Esophagus muscularis mucosa (tissue), 4 donors: ENCODE data around the gene IGF1R. TPM values are rescaled to one million over a fixed set of nuclear protein-coding genes. Genes with fewer than 3 reads are reported as not detected.

Experiments used
- DNase-seq: peaks from one replicate; pipeline ENCODE4 v3.0.0-alpha.2; 2017; ENCODE audit errors: extremely low spot score
- H3K27ac ChIP-seq, 4 donors: fragments of 200-600 bp; sonication (generic); replicated peaks in 1 of 4; 1 replicate in 3 of 4; 2 replicates in 1 of 4; pipeline ENCODE4 v1.5.1; 2016 to 2019; ENCODE audit warnings: mild to moderate bottlenecking in 1 of 4
- H3K27me3 ChIP-seq, 4 donors: fragments of 200-600 bp; sonication (generic); one replicate each; pipeline versions ENCODE4 v1.5.1 to v1.6.0; 2016 to 2019
- H3K36me3 ChIP-seq, 4 donors: fragments of 200-600 bp; sonication (generic); one replicate each; pipeline ENCODE4 v1.5.1; 2016 to 2019
- H3K4me1 ChIP-seq, 4 donors: fragments of 200-600 bp; sonication (generic); one replicate each; pipeline ENCODE4 v1.5.1; 2016 to 2019
- H3K4me3 ChIP-seq, 4 donors: fragments of 200-600 bp; sonication (generic); 1 replicate in 2 of 4; 2 replicates in 2 of 4; pipeline ENCODE4 v1.5.1; 2016 to 2019; ENCODE audit warnings: mild to moderate bottlenecking in 4 of 4, moderate library complexity in 1 of 4
- H3K9me3 ChIP-seq, 4 donors: fragments of 200-600 bp; sonication (generic); 1 replicate in 3 of 4; 2 replicates in 1 of 4; pipeline ENCODE4 v1.5.1; 2016 to 2019
- CTCF ChIP-seq, 3 experiments: fragments of 200-600 bp in 2 of 3; fragments of 450-650 bp in 1 of 3; sonication (generic) in 2 of 3; IDR thresholded peaks; one replicate each; pipeline ENCODE4 v1.5.1; 2017 to 2019; ENCODE audit warnings: antibody characterized with exemption in 3 of 3, mild to moderate bottlenecking in 2 of 3, moderate library complexity in 1 of 3
- EP300 ChIP-seq: sonication (generic); formaldehyde crosslinking; IDR thresholded peaks from one replicate; pipeline ENCODE4 v1.6.1; 2017; ENCODE audit warnings: antibody characterized with exemption
- POLR2A ChIP-seq: fragments of 450-650 bp; IDR thresholded peaks from one replicate; pipeline ENCODE4 v1.6.1; 2017; ENCODE audit warnings: antibody characterized with exemption, moderate library complexity, mild to moderate bottlenecking, low read depth
- POLR2AphosphoS5 ChIP-seq, 2 donors: sonication (generic); formaldehyde crosslinking; IDR thresholded peaks; one replicate each; pipeline ENCODE4 v1.6.1; 2017; ENCODE audit warnings: antibody characterized with exemption in 2 of 2
- WGBS: methylation state at CpG from one replicate; pipeline ENCODE4 v1.1.5; 2018; 5-methylcytosine and 5-hydroxymethylcytosine counted together
- intact Hi-C: fragments of 100-400 bp; cut with DNase I; formaldehyde crosslinking; loops from one replicate; pipeline ENCODE4 v1.15.1; 2023
- total RNA-seq, 4 donors: library from RNA; depleted of rRNA; stranded (reverse); fragments of >200 nt; gene quantifications; one replicate each; pipeline versions ENCODE4 v1.1.0 to v1.2.1, GENCODE V29; 2016

IGF1R gene
- total RNA-seq, 4 donors from 2014 or later: 33.6 to 95.3 (median 49.7) TPM

DNA sequence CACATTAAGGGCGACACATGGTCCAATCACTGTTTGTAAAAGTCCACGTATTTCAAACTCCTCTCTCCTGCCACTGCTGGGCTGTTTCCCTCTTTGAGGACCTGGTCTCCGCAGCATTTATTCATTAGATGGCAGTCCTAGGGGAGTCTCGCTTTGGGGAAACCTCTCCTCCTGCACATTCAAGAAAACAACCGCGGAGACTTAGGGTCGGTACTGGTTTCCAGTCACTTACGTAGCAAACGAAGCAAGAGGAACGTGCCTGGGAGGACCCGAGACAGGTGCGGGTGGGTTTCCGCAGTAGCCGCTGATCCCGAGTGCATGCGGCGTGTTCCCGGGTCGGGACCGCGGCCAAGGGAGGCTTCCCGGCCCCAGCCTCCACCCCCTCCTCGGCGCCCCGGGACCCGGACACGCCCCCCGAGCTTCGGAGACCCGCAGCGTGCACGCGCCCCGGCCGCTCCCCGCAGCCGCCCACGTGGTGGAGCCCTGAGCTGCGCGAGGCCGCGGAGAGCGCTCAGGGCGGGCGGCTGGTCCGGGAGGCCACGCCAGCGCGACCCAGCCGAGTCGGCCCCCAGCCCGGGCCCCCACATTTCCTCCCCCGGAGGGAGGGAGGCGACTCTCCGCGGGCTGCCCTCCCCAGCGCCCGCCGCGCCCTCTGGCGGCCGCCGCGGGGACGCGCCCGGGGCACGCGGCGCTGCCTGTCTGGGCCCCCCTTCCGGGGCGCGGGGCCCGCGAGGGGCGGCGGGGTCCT lies 1.1 kb upstream of the IGF1R start:
- intact Hi-C loops: loop anchor here (2.0 to 10.0 kb wide), 4 partner anchors 98 to 430 kb away; no protein-coding TSS in a partner anchor
- WGBS: 0% methylated on average over 7 of the region's 77 CpGs
- no peaks in the 10 kb centered on the region for H3K27me3 ChIP-seq
- H3K9me3 ChIP-seq: no peaks in the 10 kb centered on the region
- H3K4me3 ChIP-seq: peak overlapping the region; percentile 74 to 94 (median 86)
- H3K36me3 ChIP-seq: no peaks in the 10 kb centered on the region
- peaks cover 0 to 25% (median 16%) of the 10 kb centered on the region in 4 donors for H3K4me1 ChIP-seq
- peak overlapping the region; percentile 90 to 97 (median 94) for H3K27ac ChIP-seq
- peak; percentile 92 for DNase-seq
- TF ChIP-seq EP300: no peak
- no peak for TF ChIP-seq POLR2A
- peak in 1 of 2 donors; percentile 17 for TF ChIP-seq POLR2AphosphoS5 (IDR thresholded peaks at IDR 0.05)
- TF ChIP-seq CTCF (IDR thresholded peaks at IDR 0.05): peak; percentile 61 to 80 (median 78)

GRCh38 chr15:98648654-98649471 lies 524 bp downstream of the IGF1R start:
- Histone ChIP-seq H3K27ac (peak overlapping the region; percentile 90 to 97 (median 94)), H3K36me3 (no peaks in the 10 kb centered on the region), H3K4me3 (peak overlapping the region; percentile 74 to 94 (median 86)), H3K27me3 (no peaks in the 10 kb centered on the region), H3K4me1 (peaks cover 14 to 41% (median 33%) of the 10 kb centered on the region in 4 donors), H3K9me3 (no peaks in the 10 kb centered on the region)
- WGBS: under 1% methylated on average over 40 of the region's 121 CpGs
- peak in 1 of 2 donors; percentile 8 for TF ChIP-seq POLR2AphosphoS5 (IDR thresholded peaks at IDR 0.05)
- TF ChIP-seq CTCF (IDR thresholded peaks at IDR 0.05): peak in 2 of 3 experiments; percentile 9 to 10
- no peak for TF ChIP-seq POLR2A
- TF ChIP-seq EP300: no peak
- intact Hi-C loops: loop anchor here (5.0 to 10.0 kb wide), 3 partner anchors 204 to 428 kb away; no protein-coding TSS in a partner anchor
- DNase-seq: no peak

DNA sequence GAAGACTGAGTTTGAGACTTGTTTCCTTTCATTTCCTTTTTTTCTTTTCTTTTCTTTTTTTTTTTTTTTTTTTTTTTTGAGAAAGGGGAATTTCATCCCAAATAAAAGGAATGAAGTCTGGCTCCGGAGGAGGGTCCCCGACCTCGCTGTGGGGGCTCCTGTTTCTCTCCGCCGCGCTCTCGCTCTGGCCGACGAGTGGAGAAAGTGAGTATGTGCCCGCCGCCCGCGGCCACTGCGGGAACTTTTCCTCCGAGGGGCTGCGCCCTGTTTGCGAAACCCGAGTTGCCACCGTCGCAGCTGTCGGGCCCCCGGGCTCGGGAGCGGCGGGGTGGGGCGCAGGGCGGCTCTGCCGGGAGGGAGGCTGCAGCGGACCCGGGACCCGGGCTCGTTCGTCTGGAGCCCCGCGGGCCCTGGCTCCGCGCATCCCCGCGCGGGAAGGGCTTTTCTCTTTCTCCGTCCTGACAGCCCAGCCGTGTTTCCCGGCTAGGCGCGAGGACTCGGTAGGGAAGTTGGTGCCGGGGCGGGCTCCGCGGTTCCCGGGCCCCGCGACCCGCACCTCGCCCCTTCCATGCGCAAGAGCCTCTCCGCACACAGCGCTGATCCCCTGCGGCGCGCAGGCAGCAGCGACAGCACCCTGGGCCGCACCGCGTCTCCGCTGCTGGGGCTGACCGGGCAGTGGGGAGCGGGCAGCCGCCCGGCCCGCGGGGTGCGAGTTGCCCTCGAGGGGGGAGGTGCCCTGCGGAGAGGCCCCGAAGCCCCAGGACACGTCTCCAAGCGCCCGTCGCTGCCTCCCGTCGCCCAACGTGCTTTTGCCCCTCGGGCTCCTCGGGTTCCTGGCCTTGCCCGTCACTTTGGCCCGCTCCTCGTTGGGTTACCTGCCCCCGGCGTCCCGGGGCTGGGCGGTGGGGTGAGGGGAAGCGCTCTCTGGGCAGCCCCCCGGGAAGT lies 1.4 kb downstream of the IGF1R start:
- intact Hi-C loops: loop anchor here (5.0 to 10.0 kb wide), 4 partner anchors 125 to 428 kb away; no protein-coding TSS in a partner anchor
- no peaks in the 10 kb centered on the region for H3K27me3 ChIP-seq
- TF ChIP-seq POLR2AphosphoS5 (IDR thresholded peaks at IDR 0.05) (no peak), CTCF (IDR thresholded peaks at IDR 0.05) (peak in 1 of 3 experiments; percentile 47), EP300 (no peak), POLR2A (no peak)
- no peaks in the 10 kb centered on the region for H3K36me3 ChIP-seq
- H3K4me3 ChIP-seq: peak overlapping the region; percentile 74 to 94 (median 86)
- WGBS: 2% methylated on average over 7 of the region's 94 CpGs
- peak; percentile 87 for DNase-seq
- H3K9me3 ChIP-seq: no peaks in the 10 kb centered on the region
- H3K27ac ChIP-seq: peak overlapping the region; percentile 90 to 97 (median 94)
- peaks cover 15 to 46% (median 41%) of the 10 kb centered on the region in 4 donors for H3K4me1 ChIP-seq

DNA sequence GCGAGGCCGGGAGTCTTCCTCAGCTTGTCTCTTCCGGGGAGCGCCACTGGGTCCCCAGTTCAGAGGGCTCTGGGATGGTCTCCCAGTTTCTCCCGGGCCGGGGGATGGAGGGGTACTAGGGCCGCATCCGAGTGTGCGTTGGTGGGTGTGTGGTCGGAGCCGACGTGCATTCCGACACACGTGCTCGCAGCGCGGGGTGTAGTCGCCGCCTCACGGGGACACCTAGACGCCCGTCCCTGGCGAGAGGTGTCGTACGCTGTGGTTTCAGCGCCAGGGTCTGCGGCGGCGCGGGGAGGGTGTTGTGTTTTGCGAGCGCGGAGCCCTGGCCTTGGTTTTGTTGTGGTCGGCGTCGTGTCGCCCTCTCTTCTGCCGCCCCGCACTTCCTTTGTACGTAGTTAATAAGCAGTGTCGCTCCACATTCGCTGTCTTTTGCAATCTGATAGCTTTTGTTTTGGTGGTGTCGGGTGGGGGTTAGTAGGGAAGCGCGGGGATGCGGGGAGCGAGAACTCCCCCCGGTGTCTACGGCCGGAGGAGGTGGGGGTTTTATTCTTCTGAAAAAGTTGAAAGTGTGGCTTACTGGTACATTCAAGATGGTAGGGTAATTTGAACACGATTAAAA lies 2.2 kb downstream of the IGF1R start:
- DNase-seq: no peak
- H3K9me3 ChIP-seq: no peaks in the 10 kb centered on the region
- TF ChIP-seq POLR2AphosphoS5 (IDR thresholded peaks at IDR 0.05) (peak; percentile 34 to 39), CTCF (IDR thresholded peaks at IDR 0.05) (no peak)
- WGBS: 1% methylated on average over 26 of the region's 51 CpGs
- no peaks in the 10 kb centered on the region for H3K27me3 ChIP-seq
- H3K27ac ChIP-seq: peak overlapping the region; percentile 90 to 97 (median 94)
- H3K4me1 ChIP-seq: peaks cover 17 to 51% (median 47%) of the 10 kb centered on the region in 4 donors
- intact Hi-C loops: loop anchor here (10.0 kb wide), 1 partner anchor 124 kb away; no protein-coding TSS in a partner anchor
- peak overlapping the region; percentile 74 to 94 (median 86) for H3K4me3 ChIP-seq
- no peaks in the 10 kb centered on the region for H3K36me3 ChIP-seq
